IPS-15b (cell line): ENCODE measurements around the gene FRRS1.

Source experiments
- H3K27me3 ChIP-seq: one replicate; pipeline ENCODE4 v1.6.1; 2013; ENCODE audit warnings: low read length; ENCODE audit not compliant: control insufficient read depth, insufficient read depth
- H3K36me3 ChIP-seq: one replicate; pipeline ENCODE4 v1.6.1; 2013; ENCODE audit warnings: low read length; ENCODE audit not compliant: control insufficient read depth, insufficient read depth
- H3K4me1 ChIP-seq: one replicate; pipeline ENCODE4 v1.6.1; 2013; ENCODE audit warnings: mild to moderate bottlenecking, low read length; ENCODE audit not compliant: control insufficient read depth, insufficient read depth
- H3K4me3 ChIP-seq: one replicate; pipeline ENCODE4 v1.5.1; 2013; ENCODE audit warnings: low read depth, low read length
- H3K9ac ChIP-seq: one replicate; pipeline ENCODE4 v1.6.1; 2013; ENCODE audit warnings: low read depth, mild to moderate bottlenecking, low read length
- H3K9me3 ChIP-seq: one replicate; pipeline ENCODE4 v1.6.1; 2013; ENCODE audit warnings: mild to moderate bottlenecking, low read length; ENCODE audit not compliant: control insufficient read depth, insufficient read depth

Gene FRRS1

DNA sequence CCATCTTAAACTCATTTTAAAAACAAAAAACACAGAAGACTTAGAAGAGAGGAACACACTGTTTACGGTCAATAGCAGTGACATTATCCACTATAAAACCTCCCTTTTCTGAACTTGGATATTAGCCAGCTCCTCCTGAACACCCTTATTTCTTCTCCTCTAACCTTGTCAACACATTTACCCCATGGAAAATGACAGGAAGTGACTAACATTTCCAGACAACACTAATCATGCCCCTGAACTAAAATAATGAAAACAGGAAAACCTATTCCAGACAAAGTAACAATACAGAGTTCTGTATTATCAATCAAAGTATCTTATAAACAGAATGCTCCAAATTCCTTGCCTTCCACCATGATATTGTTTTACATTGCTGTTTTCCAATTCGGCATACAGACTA, 75.3 kb downstream of the FRRS1 start:
- Histone ChIP-seq H3K27me3 (no peaks in the 10 kb centered on the region), H3K4me1 (no peaks in the 10 kb centered on the region), H3K36me3 (no peaks in the 10 kb centered on the region), H3K4me3 (no peak overlapping the region), H3K9ac (no peak overlapping the region), H3K9me3 (no peaks in the 10 kb centered on the region)

DNA sequence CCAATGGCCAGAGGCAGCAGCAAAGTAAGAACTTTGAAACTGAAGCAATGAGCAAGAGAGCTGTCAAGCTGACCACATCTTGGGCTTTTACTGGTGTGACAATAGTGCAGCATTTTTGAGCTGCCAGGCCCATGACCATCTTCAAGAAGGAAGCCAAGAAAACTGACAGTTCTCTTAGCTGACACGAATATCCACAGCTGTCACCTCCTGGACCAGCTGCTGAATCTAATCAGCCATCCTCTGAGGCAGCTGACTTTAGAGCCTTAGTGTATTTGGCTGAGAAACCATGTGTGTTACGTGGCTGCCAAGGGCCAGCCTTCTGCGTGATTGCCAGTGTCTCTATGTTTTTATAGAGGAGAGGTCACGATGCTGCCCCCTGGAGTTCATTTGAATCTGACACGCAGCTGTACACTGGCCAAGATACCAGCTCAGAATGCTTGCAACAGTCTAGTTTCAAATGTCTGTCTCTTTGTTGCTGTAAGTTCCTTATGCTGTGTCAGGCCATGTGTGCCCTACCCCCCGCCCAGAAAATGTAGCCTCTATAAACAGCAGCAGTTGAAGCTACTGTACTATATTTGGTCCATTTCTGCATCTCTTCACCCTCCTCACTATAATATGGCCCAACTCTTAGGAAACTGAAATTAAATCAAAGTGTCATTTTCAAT, 80.8 kb downstream of the FRRS1 start:
- no peaks in the 10 kb centered on the region for H3K27me3 ChIP-seq

DNA sequence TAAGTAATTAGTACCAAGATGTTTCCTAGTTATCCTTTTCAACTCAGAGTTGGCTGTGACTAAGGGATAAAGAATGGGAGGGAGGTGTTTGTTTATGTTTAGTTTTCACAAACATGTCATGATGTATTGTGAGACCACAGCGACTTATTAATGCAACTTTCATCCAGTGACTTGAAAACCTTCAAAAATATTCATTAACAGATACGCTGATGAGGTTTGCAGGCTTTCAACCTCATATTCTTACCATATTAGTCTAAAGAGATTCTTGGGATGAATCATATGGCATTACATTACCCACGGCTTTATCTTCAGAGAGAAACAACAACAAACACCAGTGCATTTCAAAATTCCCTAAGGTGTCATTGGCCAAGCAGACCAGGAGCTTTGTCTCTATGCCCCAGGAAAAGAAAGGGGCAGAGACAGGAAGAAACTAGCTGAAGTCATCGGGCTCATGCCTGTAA, 84.1 kb downstream of the FRRS1 start:
- no peak overlapping the region for H3K9ac ChIP-seq
- no peak overlapping the region for H3K4me3 ChIP-seq
- H3K27me3 ChIP-seq: no peaks in the 10 kb centered on the region
- no peaks in the 10 kb centered on the region for H3K9me3 ChIP-seq
- H3K4me1 ChIP-seq: no peaks in the 10 kb centered on the region
- H3K36me3 ChIP-seq: no peaks in the 10 kb centered on the region

More for the DNA sequence above, 80.8 kb downstream of the FRRS1 start:
- Histone ChIP-seq H3K36me3 (no peaks in the 10 kb centered on the region), H3K4me3 (no peak overlapping the region), H3K9ac (no peak overlapping the region), H3K4me1 (no peaks in the 10 kb centered on the region), H3K9me3 (no peaks in the 10 kb centered on the region)

DNA sequence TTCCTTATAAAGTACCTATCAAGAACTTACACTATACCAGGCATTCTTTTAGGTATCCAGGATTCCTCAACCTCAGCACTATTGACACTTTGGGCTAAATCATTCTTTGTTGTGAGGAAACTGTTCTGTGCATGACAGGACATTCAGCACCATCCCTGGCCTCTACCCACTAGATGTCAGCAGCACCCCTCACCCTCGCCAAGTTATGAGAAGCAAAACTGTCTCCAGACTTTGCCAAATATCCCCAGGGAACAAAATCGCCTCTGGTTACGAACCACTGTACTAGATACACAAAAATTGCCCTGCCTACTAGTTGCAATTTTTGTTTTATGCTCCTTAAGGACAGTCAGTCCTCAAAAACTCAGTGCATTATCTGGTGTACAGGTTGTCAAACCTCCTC, 84.9 kb downstream of the FRRS1 start:
- Histone ChIP-seq H3K9ac (no peak overlapping the region), H3K4me1 (no peaks in the 10 kb centered on the region), H3K36me3 (no peaks in the 10 kb centered on the region), H3K4me3 (no peak overlapping the region), H3K9me3 (no peaks in the 10 kb centered on the region), H3K27me3 (no peaks in the 10 kb centered on the region)

DNA sequence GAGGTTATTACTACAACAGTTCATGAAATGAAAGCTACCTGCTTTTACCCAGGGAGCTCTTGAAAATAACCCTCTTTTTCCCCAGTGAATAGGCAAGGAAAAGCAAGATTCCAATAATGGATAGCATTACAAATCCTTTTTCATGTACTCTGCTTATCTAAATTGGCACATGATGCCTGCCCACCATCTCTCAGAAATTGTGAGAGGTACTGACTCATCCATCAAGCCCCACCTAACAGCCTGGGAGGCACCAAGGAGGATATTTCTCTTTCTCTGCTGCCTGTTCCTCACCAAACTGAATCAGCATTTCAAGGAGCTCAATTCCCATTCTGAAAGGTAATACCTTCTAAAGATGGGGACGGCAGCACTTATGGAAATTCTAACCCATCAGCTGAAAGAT, 86.2 kb downstream of the FRRS1 start:
- no peak overlapping the region for H3K4me3 ChIP-seq
- H3K4me1 ChIP-seq: no peaks in the 10 kb centered on the region
- no peaks in the 10 kb centered on the region for H3K27me3 ChIP-seq
- H3K9ac ChIP-seq: no peak overlapping the region
- H3K9me3 ChIP-seq: no peaks in the 10 kb centered on the region
- no peaks in the 10 kb centered on the region for H3K36me3 ChIP-seq

DNA sequence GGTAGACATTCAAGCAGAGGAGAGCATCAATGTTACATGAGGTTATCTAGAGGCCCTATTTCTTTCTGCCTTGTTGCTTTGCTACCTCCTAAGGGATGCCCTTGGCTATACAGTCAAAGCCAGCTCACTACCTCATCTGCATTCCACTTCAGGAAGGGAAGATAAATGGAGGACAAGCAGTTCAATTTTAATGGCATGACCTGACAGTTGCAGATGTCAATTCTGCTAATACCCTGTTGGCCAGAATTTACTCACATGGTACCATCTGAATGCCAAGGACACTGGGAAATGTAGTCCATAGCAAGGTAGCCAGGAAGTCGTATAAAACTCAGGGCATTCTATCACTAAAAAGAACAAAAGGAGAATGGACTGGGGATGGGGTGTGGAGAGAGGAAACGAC, 89.0 kb downstream of the FRRS1 start:
- H3K27me3 ChIP-seq: no peaks in the 10 kb centered on the region
- no peak overlapping the region for H3K4me3 ChIP-seq
- no peaks in the 10 kb centered on the region for H3K36me3 ChIP-seq
- H3K9ac ChIP-seq: no peak overlapping the region
- no peaks in the 10 kb centered on the region for H3K9me3 ChIP-seq
- no peaks in the 10 kb centered on the region for H3K4me1 ChIP-seq

DNA sequence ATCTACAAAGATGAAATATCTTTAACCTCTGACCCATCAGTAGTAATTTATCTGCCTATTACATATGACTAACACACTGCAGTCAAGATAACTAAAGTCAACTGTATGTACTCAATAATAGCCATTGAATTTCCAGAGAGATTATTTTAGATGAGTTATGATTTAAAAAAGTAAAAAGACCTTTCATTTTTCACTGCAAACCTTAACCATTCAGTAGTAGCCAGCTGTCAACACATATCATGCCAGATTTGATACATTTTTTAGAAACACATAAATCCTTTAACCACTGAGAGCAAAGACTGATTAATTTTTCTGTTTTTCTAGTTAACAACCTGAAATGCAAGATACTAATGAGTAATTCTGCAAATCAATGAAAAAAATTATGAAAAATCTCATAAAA, 89.6 kb downstream of the FRRS1 start:
- H3K4me3 ChIP-seq: no peak overlapping the region
- H3K27me3 ChIP-seq: no peaks in the 10 kb centered on the region
- no peaks in the 10 kb centered on the region for H3K36me3 ChIP-seq
- H3K4me1 ChIP-seq: no peaks in the 10 kb centered on the region
- H3K9me3 ChIP-seq: no peaks in the 10 kb centered on the region
- no peak overlapping the region for H3K9ac ChIP-seq

DNA sequence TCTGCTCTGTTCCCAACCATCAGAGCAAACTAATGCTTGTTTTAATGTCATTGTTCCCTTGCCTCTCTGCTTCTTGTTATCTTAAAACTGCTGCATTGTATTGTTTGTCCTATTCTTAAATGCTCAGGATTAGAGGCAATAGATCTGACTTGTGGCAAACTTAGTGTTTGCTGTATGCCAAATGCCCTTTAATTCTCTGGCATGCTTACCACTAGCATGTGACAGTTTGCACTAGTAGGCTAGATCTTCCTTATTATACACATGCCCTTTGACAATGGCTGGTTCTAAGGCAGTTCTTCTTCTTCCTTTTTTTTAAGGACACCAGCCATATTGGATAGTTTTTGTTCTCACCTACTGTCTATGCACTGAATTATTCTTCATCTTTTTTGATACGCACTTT, 90.4 kb downstream of the FRRS1 start:
- Histone ChIP-seq H3K4me1 (no peaks in the 10 kb centered on the region), H3K4me3 (no peak overlapping the region), H3K9ac (no peak overlapping the region), H3K36me3 (no peaks in the 10 kb centered on the region), H3K9me3 (no peaks in the 10 kb centered on the region), H3K27me3 (no peaks in the 10 kb centered on the region)

DNA sequence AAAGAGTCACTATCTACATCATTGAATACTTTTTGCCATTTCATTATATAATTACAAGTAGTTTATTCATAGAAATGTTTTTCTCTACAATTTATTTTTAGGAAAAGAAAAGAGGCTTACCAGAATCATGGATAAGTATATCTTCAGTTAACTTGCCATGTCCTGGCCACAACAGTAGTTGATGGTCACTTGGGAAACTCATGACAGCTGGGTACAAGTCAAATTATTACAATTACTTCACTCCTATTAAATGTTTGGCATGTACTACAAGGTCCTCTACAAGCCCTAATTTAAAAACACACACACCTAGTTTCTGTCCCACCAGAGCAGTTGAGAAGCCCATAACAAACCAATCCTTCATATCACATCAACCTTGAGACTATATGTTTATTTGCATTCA, 91.1 kb downstream of the FRRS1 start:
- H3K36me3 ChIP-seq: no peaks in the 10 kb centered on the region
- no peaks in the 10 kb centered on the region for H3K9me3 ChIP-seq
- H3K4me1 ChIP-seq: no peaks in the 10 kb centered on the region
- H3K27me3 ChIP-seq: no peaks in the 10 kb centered on the region
- no peak overlapping the region for H3K4me3 ChIP-seq
- H3K9ac ChIP-seq: no peak overlapping the region

DNA sequence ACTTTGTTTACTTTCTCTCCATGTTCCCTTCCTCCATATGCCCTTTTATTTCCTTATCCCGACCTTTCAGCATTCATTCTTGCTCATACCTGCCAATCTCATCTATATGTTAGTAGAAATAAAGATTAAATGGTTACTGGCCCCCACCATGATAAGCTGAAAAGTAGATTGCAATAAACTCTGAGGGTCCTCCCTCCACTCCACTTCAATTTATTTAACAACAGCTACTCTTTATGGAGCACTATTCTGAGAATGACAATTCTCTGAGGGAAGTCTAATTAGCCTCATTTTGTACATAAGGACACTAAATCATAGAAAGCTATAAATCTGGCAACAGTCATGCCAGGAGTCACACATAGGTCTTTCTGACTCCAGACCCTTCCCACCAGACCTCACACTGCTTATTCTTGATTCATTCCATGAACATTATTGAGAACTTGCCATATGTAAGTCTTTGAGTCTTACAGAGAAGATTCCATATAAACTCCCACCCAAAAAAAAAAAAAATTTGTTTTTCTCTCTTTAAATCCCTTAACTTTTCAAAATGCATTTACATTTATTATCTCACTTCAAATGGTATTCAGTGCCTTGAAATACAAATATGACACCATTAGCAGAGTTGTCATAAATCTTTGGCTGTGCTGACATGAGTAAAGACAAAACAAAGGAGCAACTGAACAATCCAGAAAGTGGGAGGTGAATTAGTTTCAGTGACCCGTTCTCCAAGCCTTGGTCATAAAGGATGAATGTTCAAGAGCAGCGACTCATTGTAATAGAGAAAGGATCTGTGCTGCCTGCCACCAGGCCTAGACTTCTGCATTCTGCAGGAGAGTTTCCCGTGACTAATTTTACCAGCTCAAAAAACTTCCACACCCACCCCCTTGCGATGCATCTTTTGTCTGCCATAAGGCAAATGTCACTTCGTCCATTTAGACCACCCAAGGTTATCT, 92.0 kb downstream of the FRRS1 start:
- Histone ChIP-seq H3K4me3 (no peak overlapping the region), H3K27me3 (no peaks in the 10 kb centered on the region), H3K9me3 (no peaks in the 10 kb centered on the region), H3K36me3 (no peaks in the 10 kb centered on the region), H3K4me1 (no peaks in the 10 kb centered on the region), H3K9ac (no peak overlapping the region)

DNA sequence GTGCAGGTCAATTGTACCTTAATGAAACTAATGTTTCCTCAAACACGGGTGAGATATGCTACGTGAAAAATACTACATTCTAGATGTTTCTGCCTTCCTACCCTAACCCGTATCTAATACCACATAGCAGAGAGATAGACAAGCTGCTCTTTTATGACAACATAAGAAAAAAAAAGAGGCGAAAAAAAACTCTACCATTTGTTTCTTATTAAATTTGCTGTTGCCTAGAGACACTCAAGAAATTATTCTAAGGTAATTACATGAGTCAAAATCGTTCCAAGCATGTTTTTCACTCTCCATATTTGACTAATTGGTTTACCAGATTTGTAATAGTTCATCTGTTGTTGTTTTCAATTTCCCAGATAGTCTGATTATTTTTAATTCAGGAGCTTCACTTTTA, 93.1 kb downstream of the FRRS1 start:
- Histone ChIP-seq H3K9ac (no peak overlapping the region), H3K4me3 (no peak overlapping the region), H3K9me3 (no peaks in the 10 kb centered on the region), H3K27me3 (no peaks in the 10 kb centered on the region), H3K4me1 (no peaks in the 10 kb centered on the region), H3K36me3 (no peaks in the 10 kb centered on the region)
